ENCODE measurements around the gene DLX4.

The DLX4 gene

DNA sequence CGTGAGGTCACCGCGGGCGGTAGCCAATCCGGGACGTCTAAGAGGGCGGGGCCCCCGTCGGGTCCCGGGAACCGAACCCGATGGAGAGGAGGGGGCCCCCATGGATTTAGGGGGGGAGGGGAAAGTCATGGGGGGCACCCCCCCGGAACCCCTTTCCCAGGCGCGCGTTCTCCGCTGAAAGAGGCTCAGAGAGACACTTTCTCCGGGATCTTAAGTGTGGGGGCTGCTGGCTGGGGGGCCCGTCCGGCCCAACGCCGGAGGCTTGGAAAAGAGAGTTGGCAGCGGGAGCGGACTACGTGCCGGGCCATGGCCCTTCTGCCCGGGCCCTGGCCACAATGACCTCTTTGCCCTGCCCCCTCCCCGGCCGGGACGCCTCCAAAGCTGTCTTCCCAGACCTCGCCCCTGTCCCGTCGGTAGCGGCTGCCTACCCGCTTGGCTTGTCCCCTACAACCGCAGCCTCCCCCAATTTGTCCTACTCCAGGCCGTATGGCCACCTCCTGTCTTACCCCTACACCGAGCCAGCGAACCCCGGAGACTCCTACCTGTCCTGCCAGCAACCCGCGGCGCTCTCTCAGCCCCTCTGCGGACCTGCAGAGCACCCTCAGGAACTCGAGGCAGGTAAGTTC lies at the start of gene DLX4:
Gene DLX4 (plus strand): TSS at position 57 of the 626 bp plus-strand sequence. CDS start 279 bp downstream, at position 336.
- no peak for DNase-seq (ENCODE audit: extremely low read depth, low read depth)
- no peak for TF ChIP-seq CTCF (IDR thresholded peaks at IDR 0.05; ENCODE audit: low read depth, low read length)

- TF ChIP-seq CTCF (IDR thresholded peaks at IDR 0.05; ENCODE audit: low read depth, low read length), result no peak
- DNase-seq (ENCODE audit: extremely low read depth, low read depth), result no peak
Observed at GRCh38 chr17:49920030-49920769, 48.8 kb upstream of the DLX4 start.

DNA sequence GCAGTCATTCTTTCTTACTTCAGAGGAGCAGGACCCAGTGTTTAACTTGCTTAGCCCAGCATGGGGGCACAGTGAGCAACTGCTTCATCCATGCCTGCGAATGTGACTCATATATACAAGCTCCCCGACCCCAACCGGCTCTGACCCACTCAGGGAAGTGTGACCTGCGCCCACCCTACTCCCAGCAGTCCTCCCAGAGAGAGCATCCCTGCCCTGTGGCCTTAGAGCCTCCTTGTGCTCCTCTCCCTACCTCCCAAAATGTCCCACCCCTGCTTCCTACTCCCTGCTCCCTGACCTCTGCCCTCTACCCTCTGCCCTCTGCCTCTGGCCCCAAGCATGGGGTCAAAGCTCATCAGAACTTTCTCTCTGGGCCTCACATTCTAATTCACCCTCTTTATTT lies 46.9 kb upstream of the DLX4 start:
- no peak for DNase-seq (ENCODE audit: extremely low read depth, low read depth)
- no peak for TF ChIP-seq CTCF (IDR thresholded peaks at IDR 0.05; ENCODE audit: low read depth, low read length)

- no peak for DNase-seq (ENCODE audit: extremely low read depth, low read depth)
- TF ChIP-seq CTCF (IDR thresholded peaks at IDR 0.05; ENCODE audit: low read depth, low read length), result no peak
Observed at GRCh38 chr17:49924116-49924515, 44.9 kb upstream of the DLX4 start.

DNA sequence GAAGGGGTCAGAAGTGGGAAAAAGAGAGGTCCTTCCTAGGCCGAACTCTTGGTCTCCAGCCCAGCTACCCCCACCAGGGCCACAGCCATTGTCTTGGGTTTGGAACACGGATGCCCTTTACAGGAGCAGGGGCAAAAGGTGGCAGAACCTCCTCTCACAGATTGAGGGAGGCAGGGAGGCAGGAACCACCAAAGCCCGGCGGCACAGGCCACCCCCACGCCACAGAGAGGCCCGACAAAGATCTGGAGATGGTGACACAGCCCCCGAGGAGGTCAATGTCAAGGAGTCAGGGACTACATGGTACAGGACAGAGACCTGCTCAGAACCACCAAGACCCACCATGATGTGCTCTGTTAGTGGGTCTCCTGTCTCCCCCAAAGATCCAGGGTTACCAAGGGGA lies 44.4 kb upstream of the DLX4 start:
- TF ChIP-seq CTCF (IDR thresholded peaks at IDR 0.05; ENCODE audit: low read depth, low read length), result no peak
- DNase-seq (ENCODE audit: extremely low read depth, low read depth), result no peak

- no peak for TF ChIP-seq CTCF (IDR thresholded peaks at IDR 0.05; ENCODE audit: low read depth, low read length)
- DNase-seq (ENCODE audit: extremely low read depth, low read depth), result no peak
Observed at GRCh38 chr17:49925921-49926320, 43.1 kb upstream of the DLX4 start.

DNA sequence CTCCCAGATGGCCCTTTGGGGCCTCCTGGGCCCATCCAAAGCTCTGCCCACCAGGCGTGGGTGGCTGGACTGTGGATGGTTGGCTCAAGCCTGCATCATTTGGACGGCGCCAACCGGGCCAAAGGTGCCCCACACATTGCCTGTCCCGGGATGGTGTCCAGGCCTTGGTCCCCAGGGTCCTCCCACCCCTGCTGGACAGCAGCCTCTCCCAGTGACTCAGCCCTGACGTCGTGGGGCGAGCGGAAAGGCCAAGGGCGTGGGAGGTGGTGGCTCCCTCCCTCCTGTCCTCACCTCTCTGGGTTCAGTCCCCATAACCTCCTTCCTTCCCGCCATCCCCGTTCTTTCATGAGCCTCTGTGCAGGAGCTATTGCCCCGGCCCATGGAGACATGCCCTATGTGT lies 42.1 kb upstream of the DLX4 start:
- DNase-seq (ENCODE audit: extremely low read depth, low read depth), result peak; percentile 3
- TF ChIP-seq CTCF (IDR thresholded peaks at IDR 0.05; ENCODE audit: low read depth, low read length), result no peak

Measured in AG09319 (cell line).